Left hindlimb (tissue), 1 donor: ENCODE data around the gene ADAMTS17.

ENCODE experiments used
- DNase-seq: peaks from one replicate; pipeline ENCODE4 v3.0.0-alpha.2; 2018

Gene ADAMTS17

DNA sequence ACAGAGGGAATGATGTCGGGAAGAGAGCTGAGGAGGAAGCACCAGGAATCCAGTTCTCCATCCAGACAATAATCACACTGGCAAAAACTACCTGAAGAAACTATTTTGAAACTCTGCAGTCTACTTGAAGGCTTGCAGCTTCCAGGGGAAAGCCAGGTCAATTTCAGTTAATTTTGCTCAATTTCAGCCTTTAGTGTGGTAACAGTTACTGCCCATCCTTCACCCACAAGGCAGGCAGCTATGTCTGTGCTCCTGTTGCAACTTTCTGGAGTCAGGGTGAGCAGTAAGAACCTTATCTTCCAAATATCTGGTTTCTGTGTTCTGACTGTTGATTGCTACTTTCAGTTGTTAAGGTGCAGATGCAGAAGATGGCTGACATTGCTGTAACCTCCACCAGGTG, 221.7 kb downstream of the ADAMTS17 start:
- DNase-seq = no peak

DNA sequence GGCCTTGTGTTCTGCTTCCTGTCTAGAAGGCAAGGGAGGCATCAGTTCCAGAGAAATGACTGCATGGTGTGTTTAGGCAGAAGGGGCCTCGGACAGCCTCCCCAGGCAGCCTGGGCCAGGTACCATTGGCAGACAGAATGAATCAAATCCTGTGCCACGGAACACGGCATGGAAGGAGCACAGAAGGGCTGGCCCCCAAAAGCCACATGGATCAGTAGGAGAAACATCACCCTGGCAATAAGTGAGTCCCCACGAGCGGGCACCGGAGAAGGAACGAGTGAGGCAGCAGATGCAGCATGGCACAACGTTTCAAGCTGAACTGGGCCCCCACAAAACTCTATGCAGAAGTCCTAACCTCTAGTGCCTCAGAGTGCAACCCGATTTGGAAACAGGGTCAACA, 223.2 kb downstream of the ADAMTS17 start:
- no peak for DNase-seq

DNA sequence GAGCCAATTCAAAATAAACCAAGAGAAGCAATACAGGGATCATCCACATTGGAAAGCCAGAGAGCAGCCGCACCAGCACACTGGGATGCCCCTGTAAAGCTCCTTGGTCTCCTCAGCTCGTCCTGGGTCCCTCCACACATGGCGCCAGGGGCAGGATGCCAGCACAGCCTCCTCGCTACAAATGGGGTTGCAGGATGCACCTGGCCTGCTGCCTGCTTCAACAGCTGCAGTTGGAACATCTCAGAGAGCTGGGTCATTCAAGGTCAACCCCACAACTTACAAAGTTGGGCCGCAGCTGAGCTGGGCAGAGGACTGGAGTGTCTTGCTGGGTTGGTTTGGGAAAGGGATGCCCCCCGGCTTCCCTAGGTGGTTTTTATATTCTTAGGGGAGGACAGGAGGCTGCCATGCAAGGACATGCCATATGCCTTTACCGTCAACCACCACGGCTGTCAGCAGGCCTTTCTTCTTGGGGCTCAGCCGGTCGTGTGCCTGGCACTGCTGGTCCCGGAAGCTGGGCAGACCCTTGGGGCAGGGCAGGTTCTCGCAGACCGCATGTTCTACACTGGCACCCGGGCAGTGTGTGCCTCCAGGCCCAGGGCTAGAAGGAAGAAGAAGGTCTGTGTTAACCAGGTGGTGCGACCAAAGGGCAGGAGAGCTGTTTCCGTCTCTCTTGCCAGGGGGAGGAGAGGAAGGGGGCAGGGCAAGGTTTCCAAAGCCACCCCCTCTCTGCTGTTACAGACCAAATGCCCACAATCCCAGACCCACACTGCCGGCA, 225.2 kb downstream of the ADAMTS17 start:
- DNase-seq = peak; percentile 62

DNA sequence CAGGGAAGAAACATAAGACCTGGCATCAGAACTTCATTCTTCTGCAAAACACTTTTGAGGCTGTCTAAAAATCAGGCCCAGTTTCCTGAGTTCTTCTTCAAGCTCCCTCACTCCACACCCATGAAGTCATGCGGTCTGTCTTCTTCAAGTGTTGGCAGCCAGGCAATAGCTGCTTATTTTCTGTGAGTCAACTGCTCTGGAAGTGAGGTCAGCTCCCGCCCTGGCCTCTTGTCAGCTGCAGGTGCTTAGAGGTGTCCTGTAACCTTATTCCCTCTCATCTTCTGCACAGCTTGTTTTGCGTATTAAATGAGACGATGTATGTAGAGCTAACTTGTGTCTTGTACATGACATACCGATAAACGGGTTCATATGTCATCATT, 226.1 kb downstream of the ADAMTS17 start:
- peak; percentile 48 for DNase-seq

DNA sequence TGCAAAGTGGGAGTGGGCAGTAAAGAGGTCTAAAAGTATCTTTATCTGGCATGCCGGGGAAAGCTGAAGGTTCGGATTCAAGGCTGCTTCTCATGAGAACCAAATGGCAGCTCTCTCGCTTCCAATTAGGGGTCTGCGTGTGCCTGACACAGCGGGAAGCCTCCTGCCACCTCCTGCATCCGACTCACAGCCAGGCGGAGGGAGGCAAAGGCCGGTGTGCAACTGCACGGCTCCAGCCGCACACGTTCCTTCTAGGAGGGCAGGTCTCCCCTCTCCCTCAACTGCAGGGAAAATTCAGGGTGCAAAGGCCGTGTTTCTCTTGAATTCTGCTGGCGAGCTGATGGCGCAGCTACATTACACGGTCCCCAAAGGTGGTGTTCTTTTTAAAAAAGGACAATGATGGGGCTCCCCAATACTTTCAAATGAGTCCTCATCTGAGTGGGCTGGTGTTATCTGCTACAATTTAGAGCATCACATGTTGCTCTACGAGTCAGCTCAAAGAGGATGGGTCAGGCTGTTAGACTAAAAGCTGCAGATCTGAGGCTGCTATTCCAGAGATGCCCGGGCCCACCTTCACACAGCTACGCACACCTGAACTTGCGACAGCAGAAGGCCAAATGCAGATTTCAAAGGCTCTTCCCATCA, 226.6 kb downstream of the ADAMTS17 start:
- DNase-seq = no peak

DNA sequence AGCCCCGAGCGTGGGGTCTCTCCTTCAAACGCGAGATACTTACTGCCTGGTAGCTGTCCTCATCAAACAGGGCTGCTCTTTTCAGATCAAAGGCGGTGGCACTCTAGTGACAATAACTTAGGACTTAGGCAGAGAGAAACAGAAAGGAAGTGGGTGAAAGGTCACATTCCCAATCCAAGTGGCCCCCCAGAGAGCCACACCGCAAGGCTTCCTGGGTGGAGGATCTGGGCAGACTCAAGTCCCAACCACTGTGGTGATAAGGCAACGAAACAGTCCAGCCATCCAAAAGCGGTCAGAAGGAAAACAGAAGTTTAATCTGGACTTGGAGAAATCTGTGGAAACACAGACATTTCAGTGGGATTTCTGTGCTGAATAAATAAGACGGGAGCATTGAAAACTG, 227.2 kb downstream of the ADAMTS17 start:
- DNase-seq = no peak

DNA sequence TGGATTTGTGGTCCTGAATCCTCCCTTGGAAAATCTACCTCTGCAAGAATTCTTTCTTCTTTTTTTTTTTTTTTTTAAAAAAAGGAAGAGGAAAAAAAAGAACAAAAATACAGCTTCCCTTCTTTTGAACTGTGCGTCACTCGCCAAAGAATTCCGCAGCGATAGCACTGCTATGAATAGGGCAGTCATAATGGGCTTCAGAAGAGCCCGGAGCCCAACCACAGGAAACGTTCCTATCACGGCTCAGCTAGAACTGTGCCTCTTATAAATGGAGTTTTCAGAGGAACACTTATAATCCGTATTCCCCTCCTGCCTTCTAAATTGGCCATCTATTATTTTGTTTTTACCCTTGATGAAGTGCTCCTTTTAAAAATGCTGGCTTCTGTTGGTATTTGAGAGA, 227.7 kb downstream of the ADAMTS17 start:
- DNase-seq = peak; percentile 74

DNA sequence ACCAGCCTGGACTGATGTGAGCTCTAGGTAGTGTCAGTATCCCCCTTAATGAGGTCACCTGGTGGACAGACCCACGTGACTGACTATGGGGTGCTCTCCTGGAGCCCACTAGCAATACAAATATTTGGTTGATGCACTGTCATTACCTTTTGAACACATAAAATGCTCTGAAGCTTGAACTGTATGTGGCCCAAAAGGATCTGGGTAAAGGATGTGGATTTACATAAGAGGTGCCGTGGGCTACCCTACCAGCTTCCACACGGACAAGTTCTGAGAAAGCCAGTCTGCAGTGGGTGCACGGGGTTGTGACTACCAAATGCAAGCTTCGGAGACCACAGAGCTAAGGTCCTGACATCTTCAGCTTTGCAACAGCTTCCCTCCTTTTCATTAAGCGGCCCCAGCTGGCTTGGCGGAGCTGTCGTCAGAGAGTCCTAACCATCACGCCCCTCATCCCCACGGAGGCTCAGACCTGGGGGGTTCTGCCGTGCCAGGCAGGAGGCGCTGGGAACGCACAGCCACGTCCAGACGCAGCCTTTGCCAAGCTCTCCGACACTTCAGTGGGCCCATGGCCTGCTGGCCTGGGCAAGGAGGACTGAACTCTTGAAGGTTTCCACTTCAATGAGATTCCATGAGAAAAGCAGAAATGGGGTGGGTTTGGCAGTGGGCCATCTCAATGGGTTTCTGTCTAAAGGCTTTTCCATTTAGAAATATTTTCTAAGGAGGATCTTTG, 228.3 kb downstream of the ADAMTS17 start:
- DNase-seq = peak; percentile 87

DNA sequence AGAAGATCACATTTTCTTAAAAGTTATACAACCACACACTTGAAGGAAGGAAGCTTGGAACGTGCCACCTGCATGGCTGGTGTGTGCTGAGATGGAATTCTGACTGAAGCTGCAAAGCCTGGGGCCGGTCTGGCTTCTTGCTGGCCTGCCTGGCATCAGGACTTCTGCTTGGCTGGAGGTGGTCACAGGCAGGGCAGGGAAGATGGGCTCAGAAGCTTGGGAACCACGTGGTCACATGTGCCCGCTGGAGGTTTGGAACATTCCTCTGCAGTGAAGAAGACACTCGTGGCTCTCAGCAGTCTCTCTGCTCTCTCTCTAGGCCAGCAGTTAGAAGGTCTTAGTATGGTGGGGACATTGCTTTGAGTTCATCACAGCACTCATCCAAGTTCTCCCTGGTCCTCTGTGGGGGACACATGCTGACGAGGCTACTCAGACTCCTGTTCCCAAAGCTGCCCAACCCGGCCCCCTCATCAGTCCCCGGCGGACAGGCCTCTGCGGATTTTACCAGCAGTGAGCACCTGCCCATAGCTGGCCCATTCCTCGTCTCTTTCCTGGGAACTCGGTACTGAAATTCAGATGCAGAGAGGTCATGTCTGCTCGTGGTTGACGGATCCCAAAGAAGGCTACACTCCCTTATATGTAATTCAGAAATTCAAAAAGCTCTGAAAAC, 229.0 kb downstream of the ADAMTS17 start:
- no peak for DNase-seq

DNA sequence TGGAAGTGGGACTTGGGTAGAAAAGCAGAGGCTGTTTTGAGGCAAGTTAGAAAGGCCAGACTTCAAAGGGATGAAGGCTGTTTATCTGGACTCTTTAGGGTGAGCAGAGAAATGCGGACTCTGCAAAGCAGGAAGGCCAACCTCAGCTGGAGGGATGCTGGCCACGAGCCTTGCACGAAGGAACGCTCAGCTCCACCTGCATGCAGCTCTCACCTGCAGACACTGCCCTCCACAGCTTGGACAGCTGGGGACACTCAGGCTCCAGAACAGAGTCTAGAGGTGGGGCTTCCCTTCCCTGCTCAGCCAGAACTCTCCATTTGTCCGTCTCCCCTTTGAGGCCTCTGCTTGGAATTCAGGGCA, 229.7 kb downstream of the ADAMTS17 start:
- DNase-seq = no peak

DNA sequence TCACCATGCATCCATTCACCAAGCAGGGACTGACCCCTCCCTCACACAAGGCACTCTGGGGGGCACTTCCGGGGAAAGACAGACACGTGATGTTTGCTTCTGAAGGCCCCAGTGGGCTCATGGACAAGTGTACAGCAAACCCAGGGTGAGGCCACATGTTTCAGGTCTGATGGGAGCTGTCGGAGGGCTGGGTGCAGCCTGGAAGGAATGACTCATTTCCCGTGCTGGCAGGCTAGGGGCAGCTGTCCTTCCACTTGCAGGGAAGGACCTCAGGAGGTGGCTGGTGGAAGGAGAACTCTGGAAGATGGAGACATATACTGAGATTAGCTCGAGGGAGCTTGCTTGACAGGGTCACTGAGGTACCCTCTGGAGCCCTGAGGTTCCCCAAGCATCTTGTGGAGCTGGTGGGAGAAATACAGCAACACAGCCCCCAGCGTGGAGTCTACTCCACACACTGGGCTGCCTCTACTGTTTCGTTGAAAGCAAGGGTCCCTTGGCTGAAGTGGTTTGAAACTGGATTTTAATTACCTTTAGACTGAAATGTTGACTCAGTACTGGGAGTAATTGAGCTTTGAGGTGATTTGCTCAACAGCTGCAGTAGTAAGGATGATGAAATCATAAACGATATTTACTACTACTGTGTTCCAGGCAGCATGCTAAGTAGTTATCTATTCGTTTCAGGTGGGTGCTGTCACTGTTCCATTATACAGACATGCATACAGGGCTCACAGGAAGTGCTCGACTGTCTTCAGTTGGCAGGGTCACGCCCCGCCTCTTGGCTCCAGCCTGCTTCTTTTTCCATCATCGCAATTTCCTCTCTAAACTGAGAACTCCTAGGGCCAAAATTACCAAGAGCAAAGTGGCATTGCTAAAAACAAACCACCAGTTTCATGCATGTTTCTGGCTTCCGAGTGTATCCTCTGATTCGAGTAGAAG, 230.4 kb downstream of the ADAMTS17 start:
- DNase-seq = peak; percentile 76

DNA sequence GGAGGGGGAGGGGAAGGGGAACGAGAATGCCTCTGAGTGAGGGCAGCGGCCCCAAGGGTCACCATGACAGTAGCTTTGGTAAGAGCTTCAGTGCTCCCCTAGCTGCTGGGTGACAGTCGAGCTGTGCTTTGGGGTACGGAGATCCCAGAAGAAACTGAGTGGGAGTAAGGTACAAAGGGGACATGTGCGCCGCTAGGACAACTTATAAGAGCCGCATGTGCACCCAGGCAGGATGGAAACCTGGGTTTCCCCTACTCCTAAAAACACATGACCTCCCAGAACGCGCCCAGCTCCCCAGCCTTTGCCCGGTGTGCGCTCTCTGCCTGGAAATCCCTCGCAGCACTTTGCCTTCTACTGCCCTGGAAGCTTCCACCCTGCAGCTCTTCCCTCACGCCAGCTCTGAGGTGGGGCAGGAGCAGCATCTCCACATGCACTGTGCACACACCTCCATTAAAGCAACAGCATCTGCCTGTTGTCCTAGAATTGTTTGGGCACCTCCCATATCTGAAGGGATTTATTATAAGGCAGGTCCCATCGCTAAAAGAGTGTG, 232.2 kb downstream of the ADAMTS17 start:
- DNase-seq = peak; percentile 8

DNA sequence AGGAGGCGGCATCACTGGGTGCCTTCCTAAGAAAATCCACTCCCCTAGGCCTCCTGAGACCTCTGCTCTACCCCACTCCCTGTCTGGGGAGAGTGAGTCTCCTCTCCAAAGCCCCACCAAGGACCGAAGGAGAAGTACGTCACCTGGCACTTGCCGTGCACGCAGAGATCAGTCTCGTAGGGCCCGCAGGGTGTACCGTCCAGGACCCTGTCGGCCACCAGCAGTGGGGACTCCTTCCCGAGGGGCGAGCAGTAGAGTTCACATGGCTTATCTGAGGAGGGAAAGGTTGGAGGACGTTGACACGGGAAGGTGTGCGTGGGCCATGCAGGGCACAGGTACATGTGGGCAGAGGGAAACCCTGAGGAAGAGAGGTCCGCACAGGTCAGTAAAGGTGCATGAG, 232.9 kb downstream of the ADAMTS17 start:
- peak; percentile 9 for DNase-seq

DNA sequence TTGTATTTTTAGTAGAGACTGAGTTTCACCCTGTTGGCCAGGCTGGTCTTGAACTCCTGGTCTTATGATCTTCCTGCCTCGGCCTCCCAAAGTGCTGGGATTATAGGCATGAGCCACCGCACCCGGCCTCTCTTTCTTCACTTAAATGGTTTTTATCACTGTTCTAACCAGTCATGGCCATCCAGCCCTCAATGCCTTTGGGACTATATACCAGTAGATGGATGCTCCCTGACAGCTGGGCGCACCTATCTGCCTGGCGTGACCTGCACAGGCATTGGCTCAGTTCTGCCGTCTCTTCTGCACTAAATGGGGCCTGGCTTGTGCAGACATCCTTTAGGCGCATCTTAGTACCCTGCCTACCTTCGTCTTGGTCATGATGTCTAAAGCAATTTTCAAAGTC, 233.4 kb downstream of the ADAMTS17 start:
- no peak for DNase-seq

DNA sequence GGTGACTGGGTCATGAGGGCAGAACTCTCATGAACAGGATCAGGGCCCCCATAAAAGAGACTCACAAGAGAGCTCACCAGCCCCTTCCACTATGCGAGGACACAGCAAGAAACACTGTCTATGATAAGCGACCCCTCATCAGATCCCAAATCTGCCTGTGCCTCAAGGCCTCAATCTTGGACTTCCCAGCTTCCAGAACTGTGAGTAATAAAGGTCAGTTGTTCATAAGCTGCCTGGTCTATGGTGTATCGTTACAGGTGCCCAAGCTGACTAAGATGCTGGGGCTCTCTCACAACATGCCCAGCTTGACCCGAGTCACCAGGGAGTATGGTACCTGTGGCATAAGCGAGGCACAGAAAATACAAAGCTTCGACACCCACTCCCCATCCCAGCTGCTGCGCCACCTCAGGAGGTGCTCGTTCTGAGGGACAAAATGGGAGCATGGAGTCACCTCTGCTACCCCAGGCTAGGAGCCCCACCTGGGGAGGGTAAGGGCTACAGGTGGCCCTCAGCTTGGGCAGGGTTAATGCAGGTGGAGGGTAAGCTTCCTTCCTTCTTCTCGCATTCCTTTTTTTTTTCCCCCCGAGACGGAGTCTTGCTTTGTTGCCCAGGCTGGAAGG, 234.1 kb downstream of the ADAMTS17 start:
- no peak for DNase-seq

DNA sequence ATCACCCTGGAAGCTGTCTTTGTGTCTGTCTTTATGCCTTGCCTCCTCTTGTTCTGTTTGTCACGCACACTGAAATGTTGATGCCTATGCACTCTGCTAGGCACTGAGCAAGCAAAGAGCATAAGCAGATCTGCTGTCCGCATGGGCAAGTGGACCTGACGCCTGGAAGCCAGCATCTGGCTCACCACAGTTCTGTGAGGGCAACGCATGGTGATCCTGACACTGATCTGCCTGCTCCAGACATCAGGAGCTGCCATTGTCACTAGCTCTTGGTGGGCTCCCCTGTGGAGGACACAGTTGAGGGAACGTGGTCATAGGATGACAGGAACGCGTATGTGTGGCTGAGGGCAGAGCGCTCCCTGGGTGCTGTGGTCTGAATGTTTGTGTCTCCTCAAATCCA, 234.6 kb downstream of the ADAMTS17 start:
- DNase-seq = no peak

DNA sequence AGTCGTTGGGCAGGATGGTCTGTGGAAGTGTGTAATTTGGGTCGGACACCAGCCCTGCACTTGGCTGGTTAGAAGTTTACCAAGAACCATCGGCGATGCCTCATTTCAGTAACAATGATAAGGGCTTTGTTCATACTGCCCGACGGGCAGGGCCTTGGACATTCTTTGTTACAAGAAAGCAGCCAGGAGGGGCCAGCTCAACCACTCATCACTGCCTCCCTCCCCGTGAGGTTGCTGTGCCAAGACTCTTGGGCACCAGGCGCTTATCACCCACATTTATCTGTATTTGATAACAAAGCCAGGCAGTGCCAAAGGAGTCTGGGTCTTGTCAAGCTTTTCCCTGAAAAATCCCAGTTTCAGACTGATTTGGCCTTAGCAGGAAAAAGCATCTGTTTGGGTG, 235.0 kb downstream of the ADAMTS17 start:
- no peak for DNase-seq

DNA sequence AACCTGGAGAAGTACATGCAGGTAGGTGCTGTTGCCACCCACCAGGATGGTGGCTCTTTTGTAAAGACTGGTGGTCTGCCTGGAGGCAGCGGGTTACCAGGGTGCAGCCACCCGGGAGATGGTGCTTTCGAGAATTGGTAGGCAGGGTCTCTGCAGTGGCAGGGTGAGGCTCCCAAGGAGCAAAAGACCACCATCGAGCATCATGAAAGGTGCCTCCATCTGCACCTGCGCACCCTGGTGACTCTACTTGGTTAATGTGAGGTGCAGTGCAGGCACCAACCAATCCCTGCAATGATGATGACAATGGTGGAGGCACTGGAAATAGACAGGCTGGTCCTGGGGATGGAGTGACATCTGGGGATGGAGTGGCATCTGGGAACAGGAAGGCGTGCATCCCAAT, 236.7 kb downstream of the ADAMTS17 start:
- DNase-seq = no peak

DNA sequence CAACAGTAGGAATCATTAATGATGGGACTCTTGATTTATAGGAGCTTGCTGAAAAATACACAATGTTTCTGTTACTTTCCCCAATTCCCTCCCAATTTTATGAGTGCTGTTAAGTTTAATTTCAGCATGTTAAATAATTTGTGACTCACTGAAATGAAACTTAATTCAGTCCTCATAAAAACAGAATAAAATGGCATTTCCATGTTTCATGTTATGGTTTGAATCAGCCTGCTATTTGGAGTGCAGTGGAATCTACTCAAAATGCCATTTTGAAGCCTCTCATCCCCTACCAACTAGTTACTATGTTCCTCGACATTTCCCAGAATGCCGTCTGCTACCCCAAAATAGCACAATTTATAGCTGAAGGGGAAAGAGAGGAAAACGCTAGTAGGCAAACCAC, 237.5 kb downstream of the ADAMTS17 start:
- no peak for DNase-seq

DNA sequence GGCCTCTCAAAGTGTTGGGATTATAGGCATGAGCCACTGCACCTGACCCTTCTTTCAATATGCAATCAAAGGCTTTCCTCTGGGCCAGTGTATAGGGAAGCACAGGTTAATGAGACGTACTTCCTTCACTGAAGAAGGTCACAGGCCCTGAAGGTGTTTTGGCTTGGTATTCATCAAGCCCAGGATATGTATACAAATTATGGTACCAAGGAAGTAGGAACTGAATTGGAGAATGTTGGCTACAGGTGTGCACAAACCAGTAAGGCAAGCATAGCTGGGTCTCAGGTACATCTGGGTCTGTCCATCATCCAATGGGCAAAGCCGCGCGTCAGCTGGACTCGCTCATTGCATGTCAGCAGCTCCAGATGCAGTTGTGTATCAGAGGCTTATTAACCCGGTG, 237.9 kb downstream of the ADAMTS17 start:
- no peak for DNase-seq

DNA sequence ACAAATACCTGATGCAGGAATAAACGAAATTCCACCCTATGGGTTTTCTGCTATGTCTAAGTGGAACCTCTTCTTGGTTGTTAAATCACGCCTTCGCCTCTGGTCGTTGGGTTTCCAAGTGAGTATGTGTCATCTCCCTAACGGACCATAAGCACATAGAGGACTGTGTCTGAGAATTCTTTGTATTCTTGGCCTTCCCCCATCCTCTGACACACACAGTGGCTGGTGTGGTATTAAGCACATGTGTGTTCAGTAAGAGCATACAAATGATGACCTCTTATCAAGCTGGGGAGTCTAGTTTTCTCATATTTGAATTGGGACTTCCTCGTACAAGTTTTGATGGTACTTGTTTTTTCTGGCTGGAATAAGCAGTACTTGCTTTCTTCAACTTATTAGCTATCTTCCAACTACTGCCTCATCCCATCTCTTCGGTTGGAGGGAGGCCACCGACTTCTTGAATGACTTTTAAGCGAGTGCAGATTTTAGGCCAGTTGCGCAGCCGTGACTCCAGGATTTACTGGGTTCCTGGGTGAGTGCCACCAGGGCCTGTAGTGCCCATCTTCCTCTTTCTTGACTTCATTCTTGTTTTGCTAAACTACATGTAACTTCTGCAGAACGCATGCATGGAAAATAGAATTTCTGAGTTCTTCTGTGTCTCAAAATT, 240.2 kb downstream of the ADAMTS17 start:
- DNase-seq = no peak
